Loucy (cell line): ENCODE measurements around the gene RBM20.

ENCODE experiments used
- H2AFZ ChIP-seq: fragments of 200-600 bp; sonication (generic); 2 replicates; pipeline ENCODE4 v1.6.0; 2016; ENCODE audit warnings: antibody characterized with exemption, mild to moderate bottlenecking, low read length, moderate library complexity
- H3F3A ChIP-seq: fragments of 200-600 bp; 2 replicates; pipeline ENCODE4 v1.6.0; 2016; ENCODE audit warnings: antibody characterized with exemption, low read depth, mild to moderate bottlenecking
- H3K27me3 ChIP-seq: fragments of 200-600 bp; sonication (generic); 2 replicates; pipeline ENCODE4 v1.6.1; 2014; ENCODE audit warnings: low read length, mild to moderate bottlenecking; ENCODE audit not compliant: insufficient read depth, poor library complexity, severe bottlenecking
- H3K36me3 ChIP-seq: fragments of 200-600 bp; sonication (generic); 2 replicates; pipeline ENCODE4 v1.6.1; 2016; ENCODE audit warnings: low read length; ENCODE audit not compliant: insufficient read depth
- H3K4me1 ChIP-seq: fragments of 200-600 bp; sonication (generic); 2 replicates; pipeline ENCODE4 v1.5.1; 2014; ENCODE audit warnings: low read length, mild to moderate bottlenecking; ENCODE audit not compliant: insufficient read depth, poor library complexity, severe bottlenecking
- H3K4me2 ChIP-seq: fragments of 200-600 bp; sonication (generic); 2 replicates; pipeline ENCODE4 v1.6.0; 2014; ENCODE audit warnings: antibody characterized with exemption, low read length, low read depth, mild to moderate bottlenecking; ENCODE audit not compliant: poor library complexity, severe bottlenecking
- H3K4me3 ChIP-seq: fragments of 200-600 bp; sonication (generic); 2 replicates; pipeline ENCODE4 v1.5.1; 2014; ENCODE audit warnings: low read length, mild to moderate bottlenecking, mixed read lengths; ENCODE audit not compliant: poor library complexity, severe bottlenecking
- H3K79me2 ChIP-seq: fragments of 200-600 bp; sonication (generic); 2 replicates; pipeline ENCODE4 v1.6.1; 2014; ENCODE audit warnings: low read length; ENCODE audit not compliant: insufficient read depth
- H3K9ac ChIP-seq: fragments of 200-600 bp; sonication (generic); 2 replicates; pipeline ENCODE4 v1.6.0; 2014; ENCODE audit warnings: mild to moderate bottlenecking, low read depth, low read length, moderate library complexity; ENCODE audit not compliant: poor library complexity, severe bottlenecking
- H3K9me2 ChIP-seq: fragments of 200-600 bp; sonication (generic); replicated peaks from 2 replicates; pipeline ENCODE4 v1.6.1; 2016; ENCODE audit warnings: low read depth, low read length, mixed read lengths
- H3K9me3 ChIP-seq: fragments of 200-600 bp; sonication (generic); 2 replicates; pipeline ENCODE4 v1.6.1; 2014; ENCODE audit warnings: mild to moderate bottlenecking, antibody characterized with exemption, low read length, low read depth; ENCODE audit not compliant: insufficient read depth
- H4K20me1 ChIP-seq: fragments of 200-600 bp; sonication (generic); 2 replicates; pipeline ENCODE4 v1.6.0; 2014; ENCODE audit warnings: antibody characterized with exemption, low read length, mild to moderate bottlenecking; ENCODE audit not compliant: insufficient read depth, poor library complexity, severe bottlenecking
- EZH2phosphoT487 ChIP-seq: fragments of 200-600 bp; IDR thresholded peaks from 2 replicates; pipeline ENCODE4 v1.6.1; 2018; ENCODE audit warnings: antibody characterized with exemption, mild to moderate bottlenecking, moderate library complexity, borderline replicate concordance
- TF ChIP-seq, protein P1 (sequence below): fragments of 200-600 bp; sonication (generic); conservative IDR thresholded peaks from 2 replicates; pipeline ENCODE4 v1.5.1; 2014; ENCODE audit warnings: mild to moderate bottlenecking, antibody characterized with exemption, low read length

The RBM20 gene

DNA sequence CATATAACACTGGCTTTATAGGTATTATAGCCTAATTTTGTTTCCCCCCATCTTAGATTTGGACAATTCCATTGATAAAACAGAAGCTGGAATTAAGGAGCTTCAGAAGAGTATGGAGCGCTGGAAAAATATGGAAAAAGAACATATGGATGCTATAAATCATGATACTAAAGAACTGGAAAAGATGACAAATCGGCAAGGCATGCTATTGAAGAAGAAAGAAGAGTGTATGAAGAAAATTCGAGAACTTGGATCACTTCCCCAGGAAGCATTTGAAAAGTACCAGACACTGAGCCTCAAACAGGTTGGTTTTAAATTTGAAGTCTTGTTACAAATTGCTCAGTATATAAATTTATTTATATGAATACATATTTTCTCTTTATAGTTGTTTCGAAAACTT, 42.6 kb upstream of the RBM20 start:
- H3K79me2 ChIP-seq: no peaks in the 10 kb centered on the region
- peaks cover 65% of the 10 kb centered on the region; the same call in 1 of the 2 replicates for H3K36me3 ChIP-seq

DNA sequence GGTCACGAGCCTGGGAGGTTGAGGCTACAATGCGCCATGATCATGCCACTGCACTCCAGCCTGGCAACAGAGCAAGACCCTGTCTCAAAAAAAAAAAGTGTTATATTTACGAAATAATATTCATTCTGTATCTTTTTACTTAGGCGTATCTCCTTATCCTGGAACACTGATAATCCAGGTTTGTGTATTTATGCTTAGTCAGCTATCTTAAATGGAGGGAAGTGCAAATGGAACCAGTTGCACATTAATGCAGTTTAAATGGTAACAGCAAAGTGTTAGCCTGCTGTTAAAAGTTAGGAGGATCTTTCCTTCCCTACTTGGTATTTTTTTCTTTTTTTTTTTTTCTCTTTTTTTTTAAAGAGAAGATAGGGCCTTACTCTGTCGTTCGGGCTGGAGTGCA, 36.0 kb upstream of the RBM20 start:
- no peaks in the 10 kb centered on the region for H3K4me1 ChIP-seq

More for the DNA sequence above, 42.6 kb upstream of the RBM20 start:
- H3K4me2 ChIP-seq: no peak overlapping the region
- no peaks in the 10 kb centered on the region for H3K9me2 ChIP-seq
- no peaks in the 10 kb centered on the region for H3K9me3 ChIP-seq
- no peaks in the 10 kb centered on the region for H4K20me1 ChIP-seq
- H3K9ac ChIP-seq: no peak overlapping the region
- TF ChIP-seq EZH2phosphoT487: no peak
- TF ChIP-seq, protein P1, sequence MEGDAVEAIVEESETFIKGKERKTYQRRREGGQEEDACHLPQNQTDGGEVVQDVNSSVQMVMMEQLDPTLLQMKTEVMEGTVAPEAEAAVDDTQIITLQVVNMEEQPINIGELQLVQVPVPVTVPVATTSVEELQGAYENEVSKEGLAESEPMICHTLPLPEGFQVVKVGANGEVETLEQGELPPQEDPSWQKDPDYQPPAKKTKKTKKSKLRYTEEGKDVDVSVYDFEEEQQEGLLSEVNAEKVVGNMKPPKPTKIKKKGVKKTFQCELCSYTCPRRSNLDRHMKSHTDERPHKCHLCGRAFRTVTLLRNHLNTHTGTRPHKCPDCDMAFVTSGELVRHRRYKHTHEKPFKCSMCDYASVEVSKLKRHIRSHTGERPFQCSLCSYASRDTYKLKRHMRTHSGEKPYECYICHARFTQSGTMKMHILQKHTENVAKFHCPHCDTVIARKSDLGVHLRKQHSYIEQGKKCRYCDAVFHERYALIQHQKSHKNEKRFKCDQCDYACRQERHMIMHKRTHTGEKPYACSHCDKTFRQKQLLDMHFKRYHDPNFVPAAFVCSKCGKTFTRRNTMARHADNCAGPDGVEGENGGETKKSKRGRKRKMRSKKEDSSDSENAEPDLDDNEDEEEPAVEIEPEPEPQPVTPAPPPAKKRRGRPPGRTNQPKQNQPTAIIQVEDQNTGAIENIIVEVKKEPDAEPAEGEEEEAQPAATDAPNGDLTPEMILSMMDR: no peak
- no peak overlapping the region for H3K4me3 ChIP-seq
- no peaks in the 10 kb centered on the region for H3K4me1 ChIP-seq
- peaks cover 4% of the 10 kb centered on the region for H3K27me3 ChIP-seq
- 0 out of 2 replicates have a peak, but pooled peaks cover 3% of the 10 kb centered on the region for H3F3A ChIP-seq
- H2AFZ ChIP-seq: no peak overlapping the region

DNA sequence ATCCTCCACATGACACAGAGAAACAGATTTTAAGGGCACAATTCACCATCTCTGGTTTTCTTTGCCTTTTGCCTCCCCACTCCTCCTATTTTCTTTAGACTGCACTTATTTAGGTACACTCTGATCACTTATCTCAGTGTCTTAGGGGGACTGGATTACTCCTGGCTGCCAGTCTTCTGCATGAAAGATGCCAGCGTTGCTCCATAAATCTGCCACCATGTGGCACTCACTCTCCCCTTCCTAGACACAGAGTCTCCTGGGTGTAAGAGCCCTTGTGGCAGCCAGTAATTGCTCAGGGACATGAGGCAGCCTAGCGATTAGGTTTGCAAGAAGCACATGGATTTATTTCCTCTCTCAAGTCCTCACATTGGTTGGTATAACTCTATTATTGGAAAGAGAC, 34.5 kb upstream of the RBM20 start:
- H4K20me1 ChIP-seq: no peaks in the 10 kb centered on the region
- no peaks in the 10 kb centered on the region for H3K27me3 ChIP-seq
- no peaks in the 10 kb centered on the region for H3K79me2 ChIP-seq
- no peak overlapping the region for H3K9ac ChIP-seq
- H3K9me3 ChIP-seq: no peaks in the 10 kb centered on the region
- no peaks in the 10 kb centered on the region for H3K9me2 ChIP-seq
- no peak overlapping the region for H2AFZ ChIP-seq
- no peaks in the 10 kb centered on the region for H3F3A ChIP-seq
- TF ChIP-seq, protein P1: no peak
- TF ChIP-seq EZH2phosphoT487: no peak
- no peak overlapping the region for H3K4me3 ChIP-seq
- H3K36me3 ChIP-seq: peaks cover 14% of the 10 kb centered on the region; the same call in 1 of the 2 replicates
- H3K4me1 ChIP-seq: no peaks in the 10 kb centered on the region
- no peak overlapping the region for H3K4me2 ChIP-seq

More for the DNA sequence above, 36.0 kb upstream of the RBM20 start:
- H3K9me2 ChIP-seq: no peaks in the 10 kb centered on the region
- no peak overlapping the region for H3K4me3 ChIP-seq
- peaks cover 3% of the 10 kb centered on the region for H3K27me3 ChIP-seq
- H3K4me2 ChIP-seq: no peak overlapping the region
- H3K36me3 ChIP-seq: peaks cover 27% of the 10 kb centered on the region; the same call in 1 of the 2 replicates
- TF ChIP-seq EZH2phosphoT487: no peak
- TF ChIP-seq, protein P1: no peak
- no peaks in the 10 kb centered on the region for H3K79me2 ChIP-seq
- no peaks in the 10 kb centered on the region for H3K9me3 ChIP-seq
- no peak overlapping the region for H2AFZ ChIP-seq
- H3F3A ChIP-seq: no peaks in the 10 kb centered on the region
- H4K20me1 ChIP-seq: no peaks in the 10 kb centered on the region
- H3K9ac ChIP-seq: no peak overlapping the region
